Measurements from ENCODE around the gene ICOS. TPM values are rescaled to one million over a fixed set of nuclear protein-coding genes. Genes with fewer than 3 reads are reported as not detected.

ICOS gene
- total and polyA plus RNA-seq, 9 of the 15 experiments (the other 6 are each of a cell fraction or from before 2014, with no cell fraction given): not detected

- Histone ChIP-seq H3K9me3 (replicated peaks; ENCODE audit: control insufficient read depth, insufficient read depth, low read depth, low read length) (no peaks in the 10 kb centered on the region), H3K4me3 (no peak overlapping the region), H2AFZ (ENCODE audit: low read depth, low read length) (no peak overlapping the region), H3K9me1 (ENCODE audit: control insufficient read depth, insufficient read depth, low read length) (no peaks in the 10 kb centered on the region), H4K20me1 (replicated peaks; ENCODE audit: control insufficient read depth, insufficient read depth, low read length) (no peaks in the 10 kb centered on the region), H3K4me1 (replicated peaks in 1 of 2; ENCODE audit: control insufficient read depth in 2 of 2, insufficient read depth in 2 of 2, low read length in 2 of 2) (no peaks in the 10 kb centered on the region), H3K9ac (ENCODE audit: insufficient read depth in 1 of 2, low read depth in 2 of 2, low read length in 2 of 2) (no peak overlapping the region), H3K4me2 (ENCODE audit: insufficient read depth, low read length) (no peak overlapping the region), H3K27ac (ENCODE audit: extremely low read depth, low read depth, low read length) (no peak overlapping the region), H3K79me2 (ENCODE audit: control insufficient read depth, insufficient read depth, low read length) (no peaks in the 10 kb centered on the region), H3K27me3 (ENCODE audit: control insufficient read depth in 2 of 2, insufficient read depth in 2 of 2, low read length in 2 of 2) (no peaks in the 10 kb centered on the region), H3K36me3 (ENCODE audit: control insufficient read depth, insufficient read depth, low read length) (no peaks in the 10 kb centered on the region)
- in situ Hi-C loops (cut with MboI): no loop called here
- POLR2A ChIA-PET: interaction anchor here (1.0 kb wide), 1 partner anchor 193 kb away, joined by 3 read pairs; no protein-coding TSS in a partner anchor
- ATAC-seq: no peak
- 2% methylated on average over 4 of the region's 4 CpGs for WGBS (ENCODE audit: insufficient coverage, low coverage, missing lambda C conversion rate)
- intact Hi-C loops (cut with micrococcal nuclease): no loop called here
- no TSS peak for BruUV-seq (replicated peaks)
- no peak for FAIRE-seq
- CTCF ChIA-PET (ENCODE audit: low intra/inter-chr PET ratio): no interaction called here
- no peak for DNase-seq (ENCODE audit: extremely low read depth in 1 of 4, low spot score in 3 of 4)
- TF ChIP-seq FUS (optimal IDR thresholded peaks at IDR 0.05; ENCODE audit: low read depth, low read length) (no peak), EWSR1 (IDR thresholded peaks at IDR 0.05; ENCODE audit: borderline replicate concordance, low read depth, partially characterized antibody) (no peak), ZNF324 (CRISPR knock-in tag; IDR thresholded peaks at IDR 0.05) (no peak), ZNF282 (CRISPR knock-in tag; IDR thresholded peaks at IDR 0.05) (no peak), ESRRA (IDR thresholded peaks at IDR 0.05; ENCODE audit: borderline replicate concordance, low read depth) (no peak), BACH1 (tag; IDR thresholded peaks at IDR 0.05) (no peak), USF1 (CRISPR knock-in tag; IDR thresholded peaks at IDR 0.05) (no peak), THAP12 (CRISPR knock-in tag; IDR thresholded peaks at IDR 0.05) (no peak), ZBTB34 (CRISPR knock-in tag; IDR thresholded peaks at IDR 0.05) (no peak), PTRF (tag; IDR thresholded peaks at IDR 0.05) (no peak), ZNF717 (CRISPR knock-in tag; IDR thresholded peaks at IDR 0.05) (no peak), NFIX (CRISPR knock-in tag; IDR thresholded peaks at IDR 0.05; ENCODE audit: low read depth) (no peak), NR4A1 (CRISPR knock-in tag; IDR thresholded peaks at IDR 0.05) (no peak), NR4A1 (tag; IDR thresholded peaks at IDR 0.05) (no peak), ZNF518B (CRISPR knock-in tag; IDR thresholded peaks at IDR 0.05) (no peak)
Measured at GRCh38 chr2:203959672-203960071, 23.1 kb downstream of the ICOS start.

Measured in K562 (cell line).